ENCODE results near the gene RNF17. TPM values are rescaled to one million over a fixed set of nuclear protein-coding genes. Genes with fewer than 3 reads are reported as not detected.

Gene RNF17
- total and polyA plus RNA-seq, 2 donors (not counting 3 experiments of a cell fraction or from before 2014, with no cell fraction given), result 0.30 TPM; not detected in 1

- H2AFZ ChIP-seq (ENCODE audit: low read depth, low read length), result no peak overlapping the region
- ChIA-PET POLR2A (no interaction called here), CTCF (interaction anchor here (1.0 kb wide), 1 partner anchor 11 kb away, joined by 3 read pairs; no protein-coding TSS in a partner anchor)
- H3K27me3 ChIP-seq (ENCODE audit: control insufficient read depth in 2 of 2, insufficient read depth in 2 of 2, low read length in 2 of 2), result no peaks in the 10 kb centered on the region
- peaks cover 3% of the 10 kb centered on the region for H3K79me2 ChIP-seq (ENCODE audit: control insufficient read depth, insufficient read depth, low read length)
- H3K4me1 ChIP-seq (ENCODE audit: control insufficient read depth, extremely low read depth, insufficient read depth, low read length), result no peaks in the 10 kb centered on the region
- no peak overlapping the region for H3K4me3 ChIP-seq (replicated peaks in 1 of 3; ENCODE audit: insufficient read depth in 1 of 3, low read depth in 1 of 3, low read length in 3 of 3)
- no TSS peak for BruUV-seq (replicated peaks)
- TF ChIP-seq EZH2 (IDR thresholded peaks at IDR 0.05; ENCODE audit: borderline replicate concordance, low read depth, low read length, severe bottlenecking) (no peak), POLR2A (IDR thresholded peaks at IDR 0.05; ENCODE audit: low read depth, low read length) (no peak), FOS (IDR thresholded peaks at IDR 0.05; ENCODE audit: borderline replicate concordance, insufficient read depth, low read length) (no peak), JUN (IDR thresholded peaks at IDR 0.05; ENCODE audit: borderline replicate concordance, insufficient read depth, insufficient read length, low read depth) (no peak), GATA2 (IDR thresholded peaks at IDR 0.05; ENCODE audit: insufficient read depth, insufficient read length, low read depth, low read length) (no peak), POLR2AphosphoS5 (IDR thresholded peaks at IDR 0.05; ENCODE audit: insufficient read depth, low read depth, low read length) (no peak)
- TF ChIP-seq, protein P1, sequence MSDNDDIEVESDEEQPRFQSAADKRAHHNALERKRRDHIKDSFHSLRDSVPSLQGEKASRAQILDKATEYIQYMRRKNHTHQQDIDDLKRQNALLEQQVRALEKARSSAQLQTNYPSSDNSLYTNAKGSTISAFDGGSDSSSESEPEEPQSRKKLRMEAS (IDR thresholded peaks at IDR 0.05; ENCODE audit: insufficient read depth, insufficient read length), result no peak
- TF ChIP-seq, protein P2, sequence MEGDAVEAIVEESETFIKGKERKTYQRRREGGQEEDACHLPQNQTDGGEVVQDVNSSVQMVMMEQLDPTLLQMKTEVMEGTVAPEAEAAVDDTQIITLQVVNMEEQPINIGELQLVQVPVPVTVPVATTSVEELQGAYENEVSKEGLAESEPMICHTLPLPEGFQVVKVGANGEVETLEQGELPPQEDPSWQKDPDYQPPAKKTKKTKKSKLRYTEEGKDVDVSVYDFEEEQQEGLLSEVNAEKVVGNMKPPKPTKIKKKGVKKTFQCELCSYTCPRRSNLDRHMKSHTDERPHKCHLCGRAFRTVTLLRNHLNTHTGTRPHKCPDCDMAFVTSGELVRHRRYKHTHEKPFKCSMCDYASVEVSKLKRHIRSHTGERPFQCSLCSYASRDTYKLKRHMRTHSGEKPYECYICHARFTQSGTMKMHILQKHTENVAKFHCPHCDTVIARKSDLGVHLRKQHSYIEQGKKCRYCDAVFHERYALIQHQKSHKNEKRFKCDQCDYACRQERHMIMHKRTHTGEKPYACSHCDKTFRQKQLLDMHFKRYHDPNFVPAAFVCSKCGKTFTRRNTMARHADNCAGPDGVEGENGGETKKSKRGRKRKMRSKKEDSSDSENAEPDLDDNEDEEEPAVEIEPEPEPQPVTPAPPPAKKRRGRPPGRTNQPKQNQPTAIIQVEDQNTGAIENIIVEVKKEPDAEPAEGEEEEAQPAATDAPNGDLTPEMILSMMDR (IDR thresholded peaks at IDR 0.05; ENCODE audit: extremely low read depth in 1 of 2, insufficient read depth in 1 of 2, low read depth in 1 of 2, low read length in 2 of 2), result no peak
- peaks cover 0 to 6% of the 10 kb centered on the region in 2 experiments for H3K36me3 ChIP-seq (ENCODE audit: control insufficient read depth in 2 of 2, extremely low read depth in 1 of 2, insufficient read depth in 2 of 2, low read length in 2 of 2)
- no peaks in the 10 kb centered on the region for H4K20me1 ChIP-seq (replicated peaks; ENCODE audit: control insufficient read depth, extremely low read depth, insufficient read depth, low read length)
- H3K9me3 ChIP-seq (replicated peaks; ENCODE audit: control insufficient read depth, insufficient read depth, low read length), result no peaks in the 10 kb centered on the region
- intact Hi-C loops (cut with micrococcal nuclease), result no loop called here
- H3K9ac ChIP-seq (replicated peaks; ENCODE audit: extremely low read depth, insufficient read depth, low read length), result no peak overlapping the region
- H3K27ac ChIP-seq (ENCODE audit: insufficient read depth, low read depth, low read length), result no peak overlapping the region
- FAIRE-seq, result no peak
- no peaks in the 10 kb centered on the region for H3K9me1 ChIP-seq (replicated peaks; ENCODE audit: control insufficient read depth, extremely low read depth, insufficient read depth, low read length)
- H3K4me2 ChIP-seq (ENCODE audit: insufficient read depth, low read length), result no peak overlapping the region
- no peak for DNase-seq (ENCODE audit: low read depth, low spot score)
- dilution Hi-C loops (cut with MboI; ENCODE audit: extremely low pct_ligation_motif_present, low sequenced_read_pairs), result no loop called here
These were observed 135.6 kb downstream of the RNF17 start for GRCh38 chr13:24899601-24900000.

Measured in endothelial cell of umbilical vein (primary cell).